GM18499 (cell line): ENCODE results near the gene CNTNAP5.
"Not testable (repeated sequence)": the region's sequence is repeated elsewhere in the genome, so short reads cannot be mapped to it uniquely, and the experiment has no call there.

ENCODE experiments used
- ATAC-seq: cut with Tn5 transposase; IDR thresholded peaks from one replicate; pipeline ENCODE4 v1.9.1; 2021; ENCODE audit warnings: moderate number of reproducible peaks; ENCODE audit not compliant: insufficient read depth, unreplicated experiment

Gene CNTNAP5

GRCh38 chr2:124315221-124315880 is 290.3 kb downstream of the CNTNAP5 start:
- no peak for ATAC-seq

- no peak for ATAC-seq
Measured at GRCh38 chr2:124316133-124316532, 291.0 kb downstream of the CNTNAP5 start.

GRCh38 chr2:124316881-124317605 is 292.0 kb downstream of the CNTNAP5 start:
- ATAC-seq, result no peak

- ATAC-seq, result no peak
Measured at GRCh38 chr2:124317628-124318027, 292.5 kb downstream of the CNTNAP5 start.

GRCh38 chr2:124318913-124319312 is 293.8 kb downstream of the CNTNAP5 start:
- ATAC-seq, result no peak

GRCh38 chr2:124319577-124319976 is 294.5 kb downstream of the CNTNAP5 start:
- no peak for ATAC-seq

- no peak for ATAC-seq
Measured at GRCh38 chr2:124320051-124320688, 295.1 kb downstream of the CNTNAP5 start.

GRCh38 chr2:124323321-124323720 is 298.2 kb downstream of the CNTNAP5 start:
- no peak for ATAC-seq

GRCh38 chr2:124325667-124326440 is 300.8 kb downstream of the CNTNAP5 start:
- ATAC-seq, result no peak

- no peak for ATAC-seq
Measured at GRCh38 chr2:124327303-124327702, 302.2 kb downstream of the CNTNAP5 start.

GRCh38 chr2:124328397-124328796 is 303.3 kb downstream of the CNTNAP5 start:
- ATAC-seq, result no peak

GRCh38 chr2:124333784-124334183 is 308.7 kb downstream of the CNTNAP5 start:
- no peak for ATAC-seq

GRCh38 chr2:124335058-124335457 is 310.0 kb downstream of the CNTNAP5 start:
- ATAC-seq, result no peak

GRCh38 chr2:124339709-124340108 is 314.6 kb downstream of the CNTNAP5 start:
- no peak for ATAC-seq

GRCh38 chr2:124343827-124344498 is 318.9 kb downstream of the CNTNAP5 start:
- ATAC-seq, result no peak

- no peak for ATAC-seq
Measured at GRCh38 chr2:124347209-124347608, 322.1 kb downstream of the CNTNAP5 start.

- ATAC-seq, result no peak
Measured at GRCh38 chr2:124353656-124354055, 328.6 kb downstream of the CNTNAP5 start.

- no peak for ATAC-seq
Measured at GRCh38 chr2:124354466-124354865, 329.4 kb downstream of the CNTNAP5 start.

- ATAC-seq, result not testable (repeated sequence)
Measured at GRCh38 chr2:124361966-124362365, 336.9 kb downstream of the CNTNAP5 start.

- ATAC-seq, result no peak
Measured at GRCh38 chr2:124369181-124369580, 344.1 kb downstream of the CNTNAP5 start.
